ENCODE measurements around the gene PHLDA3.
A peak's percentile ranks its signal among the peaks of the same experiment; 100 is the strongest.

PHLDA3 gene

GRCh38 chr1:201460814-201461644 is 8.0 kb downstream of the PHLDA3 start:
- DNase-seq = no peak

GRCh38 chr1:201459775-201460174 is 9.2 kb downstream of the PHLDA3 start:
- no peak for DNase-seq

- DNase-seq = no peak
These were observed 9.9 kb downstream of the PHLDA3 start for GRCh38 chr1:201459052-201459451.

GRCh38 chr1:201457508-201457960 is 11.5 kb downstream of the PHLDA3 start:
- DNase-seq = no peak

- DNase-seq = no peak
These were observed 12.3 kb downstream of the PHLDA3 start for GRCh38 chr1:201456499-201457309.

- DNase-seq = no peak
These were observed 13.9 kb downstream of the PHLDA3 start for GRCh38 chr1:201455098-201455497.

- no peak for DNase-seq
These were observed 14.4 kb downstream of the PHLDA3 start for GRCh38 chr1:201454608-201455007.

- no peak for DNase-seq
These were observed 16.1 kb downstream of the PHLDA3 start for GRCh38 chr1:201452866-201453265.

- no peak for DNase-seq
These were observed 18.2 kb downstream of the PHLDA3 start for GRCh38 chr1:201450721-201451291.

- DNase-seq = no peak
These were observed 20.0 kb downstream of the PHLDA3 start for GRCh38 chr1:201448990-201449389.

GRCh38 chr1:201447903-201448871 is 20.8 kb downstream of the PHLDA3 start:
- DNase-seq = peak; percentile 63

- DNase-seq = no peak
These were observed 23.7 kb downstream of the PHLDA3 start for GRCh38 chr1:201445310-201445709.

GRCh38 chr1:201444792-201445191 is 24.2 kb downstream of the PHLDA3 start:
- no peak for DNase-seq

- no peak for DNase-seq
These were observed 25.2 kb downstream of the PHLDA3 start for GRCh38 chr1:201443747-201444146.

GRCh38 chr1:201436969-201437368 is 32.0 kb downstream of the PHLDA3 start:
- no peak for DNase-seq

GRCh38 chr1:201436393-201436792 is 32.6 kb downstream of the PHLDA3 start:
- no peak for DNase-seq

GRCh38 chr1:201434266-201434665 is 34.7 kb downstream of the PHLDA3 start:
- DNase-seq = no peak

GRCh38 chr1:201433609-201434008 is 35.4 kb downstream of the PHLDA3 start:
- DNase-seq = no peak

GRCh38 chr1:201430776-201431175 is 38.2 kb downstream of the PHLDA3 start:
- no peak for DNase-seq

GRCh38 chr1:201429736-201430501 is 39.1 kb downstream of the PHLDA3 start:
- DNase-seq = no peak

- DNase-seq = no peak
These were observed 41.0 kb downstream of the PHLDA3 start for GRCh38 chr1:201427963-201428362.
